Body of pancreas (tissue), 4 donors: Measurements from ENCODE around the gene TMEM106A.

Experiments
- CTCF ChIP-seq, 7 experiments: fragments of 450-650 bp in 4 of 7; fragments of 200-600 bp in 3 of 7; sonication (generic) in 3 of 7; IDR thresholded peaks; one replicate each; pipeline ENCODE4 v1.5.1; 2016 to 2019; ENCODE audit warnings: antibody characterized with exemption in 7 of 7
- POLR2A ChIP-seq, 3 donors: fragments of 450-650 bp; IDR thresholded peaks; one replicate each; pipeline ENCODE4 v1.6.1; 2016; ENCODE audit warnings: antibody characterized with exemption in 3 of 3, mild to moderate bottlenecking in 2 of 3

GRCh38 chr17:43216762-43217613, 5.3 kb downstream of the TMEM106A start:
- TF ChIP-seq CTCF (IDR thresholded peaks at IDR 0.05) (no peak), POLR2A (IDR thresholded peaks at IDR 0.05) (no peak)
